Measurements from ENCODE around the gene RCN1.

The RCN1 gene

DNA sequence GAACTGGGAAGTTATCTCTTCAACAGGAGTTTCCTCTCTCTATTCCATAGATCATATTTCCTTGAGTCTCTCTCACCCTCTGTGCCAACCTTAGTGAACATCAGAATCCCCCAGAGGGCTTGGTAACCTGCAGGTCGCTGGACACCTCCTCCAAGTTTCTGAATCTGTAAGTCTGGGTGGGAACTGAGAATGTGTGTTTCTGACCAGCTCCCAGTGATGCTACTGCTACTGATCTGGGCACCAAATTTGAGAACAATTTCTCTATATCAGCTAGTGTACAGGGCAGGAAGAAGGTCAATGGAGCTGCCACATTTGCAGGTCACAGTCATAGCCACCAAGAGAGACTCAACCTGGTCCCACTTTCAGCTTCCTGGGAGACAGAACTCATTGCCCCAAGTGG lies 62.9 kb downstream of the RCN1 start:
- DNase-seq (ENCODE audit: low read depth in 2 of 2): no peak

DNA sequence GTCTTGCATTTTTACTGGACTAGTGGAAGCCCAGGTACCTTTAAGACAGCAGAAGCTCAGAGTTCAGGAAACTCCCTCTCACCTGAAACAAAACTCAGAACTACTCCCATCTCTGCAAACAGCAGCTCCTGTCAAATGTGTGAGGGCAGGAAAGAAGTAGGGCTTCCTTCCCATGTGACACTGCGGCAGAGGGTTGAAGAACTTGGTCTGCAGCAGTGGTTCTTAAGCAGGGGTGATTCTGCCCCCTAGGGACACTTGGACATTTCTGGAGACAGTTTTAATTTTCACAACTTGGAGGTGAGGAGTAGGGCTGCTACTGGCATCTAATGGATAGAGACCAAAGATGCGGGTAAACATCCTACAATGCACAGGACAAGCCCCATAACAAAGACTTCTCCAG lies 63.4 kb downstream of the RCN1 start:
- no peak for DNase-seq (ENCODE audit: low read depth in 2 of 2)
